ENCODE measurements around the gene TPM2.

Gene TPM2

GRCh38 chr9:35691757-35692301 lies 2.1 kb upstream of the TPM2 start:
- no peak for DNase-seq

GRCh38 chr9:35691334-35691650 lies 1.6 kb upstream of the TPM2 start:
- DNase-seq: no peak

GRCh38 chr9:35690614-35691333 lies 1.0 kb upstream of the TPM2 start:
- peak; percentile 42 for DNase-seq

GRCh38 chr9:35690294-35690613 lies 529 bp upstream of the TPM2 start:
- DNase-seq: no peak

GRCh38 chr9:35688558-35689541 lies 875 bp downstream of the TPM2 start:
- no peak for DNase-seq

- no peak for DNase-seq
Observed at GRCh38 chr9:35687972-35688557, 1.7 kb downstream of the TPM2 start.

- no peak for DNase-seq
Observed at GRCh38 chr9:35687306-35687705, 2.4 kb downstream of the TPM2 start.

GRCh38 chr9:35686222-35687203 lies 3.2 kb downstream of the TPM2 start:
- no peak for DNase-seq

GRCh38 chr9:35685506-35685905 lies 4.2 kb downstream of the TPM2 start:
- DNase-seq: no peak

GRCh38 chr9:35684921-35685320 lies 4.8 kb downstream of the TPM2 start:
- DNase-seq: no peak

GRCh38 chr9:35683323-35683722 lies 6.4 kb downstream of the TPM2 start:
- DNase-seq: no peak

GRCh38 chr9:35682520-35683315 lies 7.0 kb downstream of the TPM2 start:
- no peak for DNase-seq

- no peak for DNase-seq
Observed at GRCh38 chr9:35682051-35682450, 7.7 kb downstream of the TPM2 start.

- DNase-seq: no peak
Observed at GRCh38 chr9:35681341-35682002, 8.3 kb downstream of the TPM2 start.

GRCh38 chr9:35680331-35681105 lies 9.2 kb downstream of the TPM2 start:
- no peak for DNase-seq

- DNase-seq: no peak
Observed at GRCh38 chr9:35679766-35680330, 9.9 kb downstream of the TPM2 start.

GRCh38 chr9:35679091-35679490 lies 10.6 kb downstream of the TPM2 start:
- DNase-seq: no peak

- DNase-seq: peak; percentile 37
Observed at GRCh38 chr9:35675732-35676392, 13.9 kb downstream of the TPM2 start.

- DNase-seq: no peak
Observed at GRCh38 chr9:35675204-35675603, 14.5 kb downstream of the TPM2 start.
